Activated CD4-positive, alpha-beta T cell treated with anti-CD3 and anti-CD28 coated beads for 36 hours (primary cell): ENCODE data around the gene NPB. TPM values are rescaled to one million over a fixed set of nuclear protein-coding genes. Genes with fewer than 3 reads are reported as not detected.

Experiments used
- ATAC-seq: fragments of 200-7000 bp; cut with Tn5 transposase; one replicate; pipeline ENCODE4 v1.10.0; 2021; ENCODE audit warnings: mild to moderate bottlenecking, moderate library complexity
- CTCF ChIA-PET: fragments of 350-600 bp; sonication (Branson Sonifier 250); formaldehyde crosslinking; loops from one replicate; lab custom pipeline; 2021; ENCODE audit warnings: antibody characterized with exemption; lab: Charles Lee
- POLR2A ChIA-PET: fragments of 350-600 bp; sonication (Branson Sonifier 250); formaldehyde crosslinking; loops from one replicate; lab custom pipeline; 2021; ENCODE audit warnings: antibody characterized with exemption, inconsistent platforms; lab: Charles Lee
- DNase-seq: peaks from one replicate; pipeline ENCODE4 v3.0.0-alpha.2; 2020
- H3K27ac Mint-ChIP-seq: one replicate; pipeline ENCODE4 v1.8.0; 2021; ENCODE audit warnings: mixed read lengths
- H3K27me3 Mint-ChIP-seq: one replicate; pipeline ENCODE4 v1.8.0; 2021; ENCODE audit warnings: mixed read lengths
- H3K36me3 Mint-ChIP-seq: one replicate; pipeline ENCODE4 v1.8.0; 2021; ENCODE audit warnings: low read depth, mixed read lengths
- H3K4me1 Mint-ChIP-seq: one replicate; pipeline ENCODE4 v1.8.0; 2021; ENCODE audit warnings: mixed read lengths
- H3K4me3 Mint-ChIP-seq: one replicate; pipeline ENCODE4 v1.8.0; 2021; ENCODE audit warnings: mild to moderate bottlenecking, moderate library complexity, mixed read lengths
- H3K9me3 Mint-ChIP-seq: one replicate; pipeline ENCODE4 v1.8.0; 2021; ENCODE audit warnings: low read depth, mixed read lengths
- intact Hi-C, 2 experiments: fragments of 100-400 bp; cut with DNase I in 1 of 2; cut with micrococcal nuclease in 1 of 2; formaldehyde crosslinking; loops; one replicate each; pipeline versions ENCODE4 v1.14.2 to v1.15.1; 2022 to 2024; cut with DNase I, micrococcal nuclease
- total RNA-seq, 2 experiments: library from RNA; stranded (reverse); gene quantifications; one replicate each; pipeline ENCODE4 v1.2.3, GENCODE V29; 2021

NPB gene
- total RNA-seq, 2 experiments from 2014 or later: 0.14 TPM; not detected in 1

GRCh38 chr17:81865358-81865732 lies 36.7 kb upstream of the NPB start:
- Mint-ChIP-seq H3K27ac (no peak overlapping the region), H3K9me3 (no peaks in the 10 kb centered on the region), H3K27me3 (no peaks in the 10 kb centered on the region), H3K4me3 (no peak overlapping the region), H3K4me1 (peaks cover 36% of the 10 kb centered on the region), H3K36me3 (peaks cover 59% of the 10 kb centered on the region)
- intact Hi-C loops: no loop called here
- DNase-seq (no peak), ATAC-seq (no peak)
- POLR2A ChIA-PET: interaction anchor here (0.8 to 0.9 kb wide), 2 partner anchors 19 to 21 kb away, joined by 3 read pairs; no protein-coding TSS in a partner anchor
- CTCF ChIA-PET: interaction anchor here (1.5 kb wide), 1 partner anchor 16 kb away, joined by 3 read pairs; no protein-coding TSS in a partner anchor

- ChIA-PET POLR2A (interaction anchor here (0.8 to 0.9 kb wide), 2 partner anchors 18 to 20 kb away, joined by 3 read pairs; no protein-coding TSS in a partner anchor), CTCF (interaction anchor here (1.5 kb wide), 1 partner anchor 15 kb away, joined by 3 read pairs; no protein-coding TSS in a partner anchor)
- Mint-ChIP-seq H3K36me3 (peaks cover 60% of the 10 kb centered on the region), H3K9me3 (no peaks in the 10 kb centered on the region), H3K27ac (no peak overlapping the region), H3K4me3 (no peak overlapping the region), H3K4me1 (peaks cover 36% of the 10 kb centered on the region), H3K27me3 (no peaks in the 10 kb centered on the region)
- peak; percentile 33 for DNase-seq
- intact Hi-C loops: no loop called here
- ATAC-seq: no peak
Observed at GRCh38 chr17:81865733-81866439, 36.2 kb upstream of the NPB start.

GRCh38 chr17:81866440-81867169 lies 35.4 kb upstream of the NPB start:
- peak overlapping the region; percentile 67 for H3K27ac Mint-ChIP-seq
- H3K9me3 Mint-ChIP-seq: no peaks in the 10 kb centered on the region
- peak; percentile 29 for DNase-seq
- H3K27me3 Mint-ChIP-seq: no peaks in the 10 kb centered on the region
- no peak overlapping the region for H3K4me3 Mint-ChIP-seq
- H3K4me1 Mint-ChIP-seq: peaks cover 36% of the 10 kb centered on the region
- CTCF ChIA-PET: no interaction called here
- intact Hi-C loops: no loop called here
- POLR2A ChIA-PET: interaction anchor here (0.9 kb wide), 1 partner anchor 17 kb away, joined by 3 read pairs; no protein-coding TSS in a partner anchor
- ATAC-seq: peak; percentile 1
- H3K36me3 Mint-ChIP-seq: peaks cover 55% of the 10 kb centered on the region

- Mint-ChIP-seq H3K4me3 (peak overlapping the region; percentile 87), H3K4me1 (peaks cover 33% of the 10 kb centered on the region), H3K9me3 (no peaks in the 10 kb centered on the region), H3K36me3 (peaks cover 51% of the 10 kb centered on the region), H3K27ac (peak overlapping the region; percentile 67), H3K27me3 (no peaks in the 10 kb centered on the region)
- ChIA-PET POLR2A (no interaction called here), CTCF (no interaction called here)
- ATAC-seq (peak; percentile 2), DNase-seq (peak; percentile 56)
- intact Hi-C loops: no loop called here
Observed at GRCh38 chr17:81867170-81867990, 34.7 kb upstream of the NPB start.

GRCh38 chr17:81867991-81868673 lies 33.9 kb upstream of the NPB start:
- H3K27me3 Mint-ChIP-seq: no peaks in the 10 kb centered on the region
- ChIA-PET CTCF (interaction anchor here (2.6 kb wide), 1 partner anchor 18 kb away, joined by 14 read pairs; no protein-coding TSS in a partner anchor), POLR2A (no interaction called here)
- ATAC-seq (no peak), DNase-seq (peak; percentile 45)
- H3K4me3 Mint-ChIP-seq: peak overlapping the region; percentile 87
- H3K9me3 Mint-ChIP-seq: no peaks in the 10 kb centered on the region
- H3K4me1 Mint-ChIP-seq: peaks cover 32% of the 10 kb centered on the region
- H3K27ac Mint-ChIP-seq: peak overlapping the region; percentile 42
- intact Hi-C loops: no loop called here
- peaks cover 50% of the 10 kb centered on the region for H3K36me3 Mint-ChIP-seq

- ATAC-seq (no peak), DNase-seq (peak; percentile 54)
- intact Hi-C loops: no loop called here
- H3K27me3 Mint-ChIP-seq: no peaks in the 10 kb centered on the region
- POLR2A ChIA-PET: no interaction called here
- peaks cover 32% of the 10 kb centered on the region for H3K4me1 Mint-ChIP-seq
- H3K36me3 Mint-ChIP-seq: peaks cover 46% of the 10 kb centered on the region
- H3K9me3 Mint-ChIP-seq: no peaks in the 10 kb centered on the region
- peak overlapping the region; percentile 42 for H3K27ac Mint-ChIP-seq
- peak overlapping the region; percentile 87 for H3K4me3 Mint-ChIP-seq
- CTCF ChIA-PET: interaction anchor here (0.6 to 2.6 kb wide), 3 partner anchors 17 to 646 kb away, joined by 3 to 14 read pairs (median 3); no protein-coding TSS in a partner anchor
Observed at GRCh38 chr17:81868674-81869220, 33.3 kb upstream of the NPB start.

GRCh38 chr17:81869221-81870130 lies 32.6 kb upstream of the NPB start:
- ATAC-seq: no peak
- Mint-ChIP-seq H3K4me1 (peaks cover 34% of the 10 kb centered on the region), H3K27me3 (no peaks in the 10 kb centered on the region), H3K9me3 (no peaks in the 10 kb centered on the region), H3K4me3 (peak overlapping the region; percentile 87), H3K36me3 (peaks cover 41% of the 10 kb centered on the region), H3K27ac (peak overlapping the region; percentile 84)
- intact Hi-C loops: loop anchor here (1.0 to 2.0 kb wide), 4 partner anchors 9 to 627 kb away; partner anchors contain the start of genes P4HB (in 1 of the 2) and PCYT2 (in 1 of the 2)
- CTCF ChIA-PET: interaction anchor here (0.6 to 2.6 kb wide), 8 partner anchors 8 to 645 kb away, joined by 3 to 14 read pairs (median 3); partner anchors contain the start of genes ALYREF, ANAPC11 and P4HB
- DNase-seq: peak; percentile 66
- POLR2A ChIA-PET: interaction anchor here (1.2 to 1.6 kb wide), 3 partner anchors 8 to 47 kb away, joined by 4 to 6 read pairs (median 6); no protein-coding TSS in a partner anchor

GRCh38 chr17:81870131-81870980 lies 31.7 kb upstream of the NPB start:
- ATAC-seq: peak; percentile 14
- Mint-ChIP-seq H3K27me3 (no peaks in the 10 kb centered on the region), H3K9me3 (no peaks in the 10 kb centered on the region), H3K27ac (peak overlapping the region; percentile 84), H3K4me1 (peaks cover 36% of the 10 kb centered on the region), H3K4me3 (peak overlapping the region; percentile 87), H3K36me3 (peaks cover 38% of the 10 kb centered on the region)
- DNase-seq: peak; percentile 65
- intact Hi-C loops: loop anchor here (1.0 to 2.0 kb wide), 4 partner anchors 10 to 626 kb away; partner anchors contain the start of genes P4HB (in 1 of the 2) and PCYT2 (in 1 of the 2)
- CTCF ChIA-PET: interaction anchor here (0.7 to 2.6 kb wide), 8 partner anchors 9 to 717 kb away, joined by 3 to 14 read pairs (median 3); partner anchors contain the start of genes ALYREF, ANAPC11 and P4HB
- POLR2A ChIA-PET: interaction anchor here (1.2 to 1.6 kb wide), 3 partner anchors 9 to 47 kb away, joined by 4 to 6 read pairs (median 6); no protein-coding TSS in a partner anchor
